Measurements from ENCODE around the gene CD34.

Gene CD34

DNA sequence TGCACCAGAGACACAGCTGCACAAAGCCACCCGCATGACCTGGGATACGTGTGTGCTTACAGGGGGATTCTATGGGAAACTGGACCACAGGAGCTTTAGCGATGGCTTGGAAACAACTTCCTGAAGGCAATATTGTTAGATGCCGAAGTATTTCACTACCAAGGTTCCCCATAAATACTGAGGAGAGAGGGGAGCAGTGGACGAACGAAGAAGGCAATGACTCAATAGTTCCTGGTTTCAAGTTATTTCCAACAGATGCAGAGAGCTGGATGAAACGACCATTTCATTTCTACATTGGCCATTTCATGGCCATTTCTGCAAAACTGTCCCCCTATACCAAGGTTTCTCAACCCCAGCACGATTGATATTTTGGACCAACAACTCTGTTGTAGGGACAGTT lies 61.3 kb downstream of the CD34 start:
- H3K4me1 ChIP-seq (ENCODE audit: insufficient read depth, low read length, severe bottlenecking), result no peaks in the 10 kb centered on the region
- H3K4me2 ChIP-seq (ENCODE audit: low read length), result no peak overlapping the region
- no peak overlapping the region for H2AFZ ChIP-seq (ENCODE audit: low read length)
- no peaks in the 10 kb centered on the region for H3K9me2 ChIP-seq (ENCODE audit: low read depth, low read length)
- H3K27ac ChIP-seq (ENCODE audit: low read depth, low read length, poor library complexity, severe bottlenecking), result no peak overlapping the region
- no peaks in the 10 kb centered on the region for H3K9me3 ChIP-seq (ENCODE audit: low read length)
- peaks cover 5% of the 10 kb centered on the region; the same call in 1 of the 2 replicates for H3K36me3 ChIP-seq (ENCODE audit: insufficient read depth, low read length)
- no peaks in the 10 kb centered on the region for H3F3A ChIP-seq (ENCODE audit: insufficient read depth, low read length)
- no peak for TF ChIP-seq EZH2 (IDR thresholded peaks at IDR 0.05; ENCODE audit: borderline replicate concordance, low read length)
- TF ChIP-seq, protein P1, sequence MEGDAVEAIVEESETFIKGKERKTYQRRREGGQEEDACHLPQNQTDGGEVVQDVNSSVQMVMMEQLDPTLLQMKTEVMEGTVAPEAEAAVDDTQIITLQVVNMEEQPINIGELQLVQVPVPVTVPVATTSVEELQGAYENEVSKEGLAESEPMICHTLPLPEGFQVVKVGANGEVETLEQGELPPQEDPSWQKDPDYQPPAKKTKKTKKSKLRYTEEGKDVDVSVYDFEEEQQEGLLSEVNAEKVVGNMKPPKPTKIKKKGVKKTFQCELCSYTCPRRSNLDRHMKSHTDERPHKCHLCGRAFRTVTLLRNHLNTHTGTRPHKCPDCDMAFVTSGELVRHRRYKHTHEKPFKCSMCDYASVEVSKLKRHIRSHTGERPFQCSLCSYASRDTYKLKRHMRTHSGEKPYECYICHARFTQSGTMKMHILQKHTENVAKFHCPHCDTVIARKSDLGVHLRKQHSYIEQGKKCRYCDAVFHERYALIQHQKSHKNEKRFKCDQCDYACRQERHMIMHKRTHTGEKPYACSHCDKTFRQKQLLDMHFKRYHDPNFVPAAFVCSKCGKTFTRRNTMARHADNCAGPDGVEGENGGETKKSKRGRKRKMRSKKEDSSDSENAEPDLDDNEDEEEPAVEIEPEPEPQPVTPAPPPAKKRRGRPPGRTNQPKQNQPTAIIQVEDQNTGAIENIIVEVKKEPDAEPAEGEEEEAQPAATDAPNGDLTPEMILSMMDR (IDR thresholded peaks at IDR 0.05; ENCODE audit: low read length), result no peak
- no peaks in the 10 kb centered on the region for H4K20me1 ChIP-seq (ENCODE audit: insufficient read depth, low read length)
- no peaks in the 10 kb centered on the region; the same call in none of the 2 replicates for H3K79me2 ChIP-seq (ENCODE audit: insufficient read depth, low read length)
- no peaks in the 10 kb centered on the region for H3K27me3 ChIP-seq (ENCODE audit: insufficient read depth, low read length)
- no peak overlapping the region for H3K4me3 ChIP-seq (ENCODE audit: low read depth, low read length, poor library complexity, severe bottlenecking)
- no peak overlapping the region for H3K9ac ChIP-seq (ENCODE audit: low read length)

DNA sequence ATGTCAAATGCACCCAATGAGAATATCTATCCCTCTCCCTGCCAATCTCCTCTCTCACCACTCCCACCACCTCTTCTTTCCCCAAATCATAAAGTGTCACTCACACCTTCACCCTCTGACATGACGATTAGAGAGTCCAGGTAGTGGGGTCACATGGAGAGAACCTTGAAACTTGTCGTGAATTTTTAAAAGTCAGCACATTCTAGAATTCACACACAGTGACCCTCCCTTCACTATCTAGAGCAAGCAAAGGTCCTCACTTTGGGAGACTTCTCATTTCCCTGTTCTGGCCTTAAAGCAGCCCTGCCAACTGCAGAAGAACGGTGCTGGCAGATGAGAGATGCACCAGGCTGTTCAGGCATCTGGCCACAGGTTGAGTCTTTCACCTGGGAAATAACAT lies 61.9 kb downstream of the CD34 start:
- H3K9me3 ChIP-seq (ENCODE audit: low read length), result no peaks in the 10 kb centered on the region
- no peak overlapping the region for H2AFZ ChIP-seq (ENCODE audit: low read length)
- H3F3A ChIP-seq (ENCODE audit: insufficient read depth, low read length), result no peaks in the 10 kb centered on the region
- peaks cover 5% of the 10 kb centered on the region; the same call in 1 of the 2 replicates for H3K36me3 ChIP-seq (ENCODE audit: insufficient read depth, low read length)
- no peaks in the 10 kb centered on the region for H3K9me2 ChIP-seq (ENCODE audit: low read depth, low read length)
- H3K79me2 ChIP-seq (ENCODE audit: insufficient read depth, low read length), result no peaks in the 10 kb centered on the region; the same call in none of the 2 replicates
- H3K4me3 ChIP-seq (ENCODE audit: low read depth, low read length, poor library complexity, severe bottlenecking), result no peak overlapping the region
- H3K4me2 ChIP-seq (ENCODE audit: low read length), result no peak overlapping the region
- H3K4me1 ChIP-seq (ENCODE audit: insufficient read depth, low read length, severe bottlenecking), result no peaks in the 10 kb centered on the region
- no peak overlapping the region for H3K27ac ChIP-seq (ENCODE audit: low read depth, low read length, poor library complexity, severe bottlenecking)
- TF ChIP-seq, protein P1 (IDR thresholded peaks at IDR 0.05; ENCODE audit: low read length), result no peak
- TF ChIP-seq EZH2 (IDR thresholded peaks at IDR 0.05; ENCODE audit: borderline replicate concordance, low read length), result no peak
- H3K9ac ChIP-seq (ENCODE audit: low read length), result no peak overlapping the region
- no peaks in the 10 kb centered on the region for H4K20me1 ChIP-seq (ENCODE audit: insufficient read depth, low read length)
- H3K27me3 ChIP-seq (ENCODE audit: insufficient read depth, low read length), result no peaks in the 10 kb centered on the region

- no peak for TF ChIP-seq EZH2 (IDR thresholded peaks at IDR 0.05; ENCODE audit: borderline replicate concordance, low read length)
- TF ChIP-seq, protein P1 (IDR thresholded peaks at IDR 0.05; ENCODE audit: low read length), result no peak
These were observed 62.7 kb downstream of the CD34 start for GRCh38 chr1:207848234-207848633.

More at GRCh38 chr1:207848234-207848633, 62.7 kb downstream of the CD34 start:
- Histone ChIP-seq H3K4me2 (ENCODE audit: low read length) (no peak overlapping the region), H3K4me1 (ENCODE audit: insufficient read depth, low read length, severe bottlenecking) (no peaks in the 10 kb centered on the region), H3K27ac (ENCODE audit: low read depth, low read length, poor library complexity, severe bottlenecking) (no peak overlapping the region), H3K9me3 (ENCODE audit: low read length) (no peaks in the 10 kb centered on the region), H3K9ac (ENCODE audit: low read length) (no peak overlapping the region), H2AFZ (ENCODE audit: low read length) (no peak overlapping the region), H3F3A (ENCODE audit: insufficient read depth, low read length) (no peaks in the 10 kb centered on the region), H3K4me3 (ENCODE audit: low read depth, low read length, poor library complexity, severe bottlenecking) (no peak overlapping the region), H3K36me3 (ENCODE audit: insufficient read depth, low read length) (peaks cover 3% of the 10 kb centered on the region; the same call in 1 of the 2 replicates), H4K20me1 (ENCODE audit: insufficient read depth, low read length) (no peaks in the 10 kb centered on the region), H3K9me2 (ENCODE audit: low read depth, low read length) (no peaks in the 10 kb centered on the region), H3K27me3 (ENCODE audit: insufficient read depth, low read length) (no peaks in the 10 kb centered on the region), H3K79me2 (ENCODE audit: insufficient read depth, low read length) (no peaks in the 10 kb centered on the region; the same call in none of the 2 replicates)
